Astrocyte (in vitro differentiated cells and primary cell): ENCODE results near the gene ATP5PO.

Source experiments
- EZH2 ChIP-seq: IDR thresholded peaks from 2 replicates; pipeline ENCODE4 v1.6.1; 2012; ENCODE audit warnings: mild to moderate bottlenecking, low read length, inconsistent platforms; ENCODE audit not compliant: insufficient read depth
- TF ChIP-seq, protein P1 (sequence below): IDR thresholded peaks from 2 replicates; pipeline ENCODE4 v1.5.1; 2011; ENCODE audit warnings: low read depth, mild to moderate bottlenecking, inconsistent platforms, low read length, moderate library complexity; ENCODE audit not compliant: insufficient read depth

DNA sequence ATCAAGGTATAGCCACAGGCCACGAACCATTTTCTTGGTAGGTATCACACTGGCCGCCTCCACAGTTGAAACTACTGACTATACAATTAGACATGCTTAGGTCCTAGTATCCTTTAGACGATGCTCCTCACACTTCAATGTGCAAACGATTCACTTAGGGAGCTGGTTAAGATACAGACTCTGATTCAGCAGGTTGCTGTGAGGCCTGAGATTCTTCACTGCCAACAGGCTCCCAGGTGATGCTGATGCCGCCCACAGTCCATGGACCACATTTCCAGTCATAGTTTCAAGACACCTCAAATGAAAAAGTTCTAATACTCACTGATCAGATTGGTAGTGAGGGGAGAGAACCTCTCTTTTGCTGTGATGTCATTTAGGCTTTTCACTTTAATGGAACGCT is 6.8 kb downstream of the ATP5PO start:
- TF ChIP-seq, protein P1, sequence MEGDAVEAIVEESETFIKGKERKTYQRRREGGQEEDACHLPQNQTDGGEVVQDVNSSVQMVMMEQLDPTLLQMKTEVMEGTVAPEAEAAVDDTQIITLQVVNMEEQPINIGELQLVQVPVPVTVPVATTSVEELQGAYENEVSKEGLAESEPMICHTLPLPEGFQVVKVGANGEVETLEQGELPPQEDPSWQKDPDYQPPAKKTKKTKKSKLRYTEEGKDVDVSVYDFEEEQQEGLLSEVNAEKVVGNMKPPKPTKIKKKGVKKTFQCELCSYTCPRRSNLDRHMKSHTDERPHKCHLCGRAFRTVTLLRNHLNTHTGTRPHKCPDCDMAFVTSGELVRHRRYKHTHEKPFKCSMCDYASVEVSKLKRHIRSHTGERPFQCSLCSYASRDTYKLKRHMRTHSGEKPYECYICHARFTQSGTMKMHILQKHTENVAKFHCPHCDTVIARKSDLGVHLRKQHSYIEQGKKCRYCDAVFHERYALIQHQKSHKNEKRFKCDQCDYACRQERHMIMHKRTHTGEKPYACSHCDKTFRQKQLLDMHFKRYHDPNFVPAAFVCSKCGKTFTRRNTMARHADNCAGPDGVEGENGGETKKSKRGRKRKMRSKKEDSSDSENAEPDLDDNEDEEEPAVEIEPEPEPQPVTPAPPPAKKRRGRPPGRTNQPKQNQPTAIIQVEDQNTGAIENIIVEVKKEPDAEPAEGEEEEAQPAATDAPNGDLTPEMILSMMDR, result no peak
- TF ChIP-seq EZH2, result no peak
